Erythroblast (primary cell): ENCODE results near the gene LGMN.

Experiments used
- GATA1 ChIP-seq: IDR thresholded peaks from 2 replicates; pipeline ENCODE4 v1.6.1; 2011; ENCODE audit warnings: low read depth, mild to moderate bottlenecking, control low read depth, low read length, moderate library complexity
- POLR2A ChIP-seq: IDR thresholded peaks from 2 replicates; pipeline ENCODE4 v1.6.1; 2011; ENCODE audit warnings: mild to moderate bottlenecking, low read length

- TF ChIP-seq POLR2A (no peak), GATA1 (no peak)
Observed at GRCh38 chr14:92759679-92760523, 11.5 kb upstream of the LGMN start.
